ENCODE data around the gene SLC19A2. TPM values are rescaled to one million over a fixed set of nuclear protein-coding genes. Genes with fewer than 3 reads are reported as not detected.

The SLC19A2 gene
- total and polyA plus RNA-seq, 2 of the 8 experiments (the other 6 are each of a cell fraction or from before 2014, with no cell fraction given), result 21.2 to 23.2 TPM

GRCh38 chr1:169527451-169528214, 41.9 kb upstream of the SLC19A2 start:
- Histone ChIP-seq H4K5ac (ENCODE audit: insufficient read length, low read depth, low read length) (no peak overlapping the region), H3K4ac (replicated peaks; ENCODE audit: insufficient read length, low read depth, low read length) (no peak overlapping the region), H3K79me1 (ENCODE audit: low read depth, low read length) (no peaks in the 10 kb centered on the region), H3K36me3 (ENCODE audit: control insufficient read depth in 2 of 4, insufficient read depth in 4 of 4, low read length in 3 of 4) (no peaks in the 10 kb centered on the region; a peak in 1 of 8 replicates), H2AFZ (ENCODE audit: low read length) (peak overlapping the region; percentile 91), H2AK5ac (ENCODE audit: low read depth, low read length) (no peak overlapping the region), H3K14ac (ENCODE audit: insufficient read length) (no peak overlapping the region), H3K79me2 (ENCODE audit: control insufficient read depth in 1 of 2, insufficient read depth in 2 of 2, low read length in 2 of 2) (no peaks in the 10 kb centered on the region), H2BK5ac (ENCODE audit: low read depth, low read length) (0 out of 2 replicates have a peak overlapping the region, but pooled peaks have one; percentile 1), H3K23ac (ENCODE audit: insufficient read length) (no peak overlapping the region), H3K9ac (replicated peaks in 1 of 4; ENCODE audit: extremely low read depth in 1 of 4, low read depth in 3 of 4, low read length in 3 of 4) (no peak overlapping the region), H3K27ac (ENCODE audit: low read depth, low read length) (no peak overlapping the region), H2BK20ac (ENCODE audit: low read length) (no peak overlapping the region; the same call in 1 of the 2 replicates), H3K27me3 (replicated peaks in 1 of 4; ENCODE audit: control insufficient read depth in 3 of 4, extremely low read depth in 1 of 4, insufficient read depth in 3 of 4, low read length in 3 of 4) (no peaks in the 10 kb centered on the region), H4K91ac (replicated peaks; ENCODE audit: insufficient read length, low read length) (no peak overlapping the region), H3K4me1 (replicated peaks in 1 of 4; ENCODE audit: control insufficient read depth in 3 of 4, insufficient read depth in 4 of 4, low read length in 3 of 4) (peaks cover 3 to 18% (median 10%) of the 10 kb centered on the region in 4 experiments; a peak in 6 of 7 replicates), H4K20me1 (replicated peaks in 1 of 2; ENCODE audit: control insufficient read depth in 1 of 2, insufficient read depth in 2 of 2, low read length in 2 of 2) (no peaks in the 10 kb centered on the region), H3K23me2 (ENCODE audit: low read depth, low read length) (no peaks in the 10 kb centered on the region), H2BK120ac (replicated peaks; ENCODE audit: low read depth, low read length) (no peak overlapping the region), H3K18ac (ENCODE audit: extremely low read depth, low read length) (no peak overlapping the region), H3K4me3 (ENCODE audit: extremely low read depth in 1 of 4, insufficient read depth in 2 of 4, low read depth in 3 of 4, low read length in 4 of 4) (no peak overlapping the region), H3K56ac (replicated peaks; ENCODE audit: insufficient read length, low read depth, low read length) (no peak overlapping the region), H3K4me2 (ENCODE audit: insufficient read depth in 1 of 2, low read depth in 2 of 2, low read length in 2 of 2) (no peak overlapping the region), H2BK12ac (ENCODE audit: low read depth, low read length) (peak overlapping the region; percentile 20; the same call in 1 of the 2 replicates), H3K9me3 (ENCODE audit: insufficient read depth in 2 of 2, low read depth in 1 of 2, low read length in 1 of 2) (no peaks in the 10 kb centered on the region), H4K8ac (ENCODE audit: extremely low read depth, insufficient read depth, low read length) (no peak overlapping the region), H2BK15ac (ENCODE audit: low read length) (no peak overlapping the region)
- ChIA-PET CTCF (ENCODE audit: partially characterized antibody) (interaction anchor here (6.7 kb wide), 1 partner anchor 18 kb away, joined by 36 read pairs; no protein-coding TSS in a partner anchor), POLR2A (ENCODE audit: partially characterized antibody) (interaction anchor here (1.3 kb wide), 1 partner anchor 42 kb away, joined by 3 read pairs; the partner anchor contains the start of gene SLC19A2)
- no peak for TF ChIP-seq POLR2AphosphoS5 (IDR thresholded peaks at IDR 0.05; ENCODE audit: low read depth, low read length)
- no peak for TF ChIP-seq NANOG (IDR thresholded peaks at IDR 0.05; ENCODE audit: insufficient read depth, low read depth, low read length, poor library complexity, severe bottlenecking)
- no peak for TF ChIP-seq RFX5 (IDR thresholded peaks at IDR 0.05; ENCODE audit: borderline replicate concordance, low read depth, low read length)
- TF ChIP-seq GTF2F1 (IDR thresholded peaks at IDR 0.05; ENCODE audit: borderline replicate concordance, low read depth, low read length), result no peak
- no peak for TF ChIP-seq CBX8 (IDR thresholded peaks at IDR 0.05; ENCODE audit: borderline replicate concordance, low read depth, low read length)
- TF ChIP-seq SIX5 (IDR thresholded peaks at IDR 0.05; ENCODE audit: low read depth, low read length), result no peak
- TF ChIP-seq KDM5A (IDR thresholded peaks at IDR 0.05; ENCODE audit: low read length), result no peak
- TF ChIP-seq TCF12 (IDR thresholded peaks at IDR 0.05; ENCODE audit: low read depth, low read length), result no peak
- FAIRE-seq, result no peak
- 90% methylated on average over 5 of the region's 5 CpGs; no CpG with 5 or more reads in 1 of the 2 experiments for WGBS, 2 experiments (ENCODE audit: extremely low coverage in 1 of 2, insufficient coverage in 1 of 2, insufficient read length in 1 of 2, insufficient replicate concordance in 2 of 2, low coverage in 1 of 2, low lambda C conversion rate in 2 of 2, missing lambda C conversion rate in 1 of 2)
- no peak for DNase-seq (ENCODE audit: low read depth in 1 of 2, low spot score in 2 of 2)

All from H1 (cell line).